Stromal cell of bone marrow (primary cell): Measurements from ENCODE around the gene KCNC3.

ENCODE experiments used
- DNase-seq: peaks from one replicate; pipeline ENCODE4 v3.0.0-alpha.2; 2012; ENCODE audit warnings: low read depth

KCNC3 gene

GRCh38 chr19:50276370-50277063 is 52.7 kb downstream of the KCNC3 start:
- DNase-seq = no peak

DNA sequence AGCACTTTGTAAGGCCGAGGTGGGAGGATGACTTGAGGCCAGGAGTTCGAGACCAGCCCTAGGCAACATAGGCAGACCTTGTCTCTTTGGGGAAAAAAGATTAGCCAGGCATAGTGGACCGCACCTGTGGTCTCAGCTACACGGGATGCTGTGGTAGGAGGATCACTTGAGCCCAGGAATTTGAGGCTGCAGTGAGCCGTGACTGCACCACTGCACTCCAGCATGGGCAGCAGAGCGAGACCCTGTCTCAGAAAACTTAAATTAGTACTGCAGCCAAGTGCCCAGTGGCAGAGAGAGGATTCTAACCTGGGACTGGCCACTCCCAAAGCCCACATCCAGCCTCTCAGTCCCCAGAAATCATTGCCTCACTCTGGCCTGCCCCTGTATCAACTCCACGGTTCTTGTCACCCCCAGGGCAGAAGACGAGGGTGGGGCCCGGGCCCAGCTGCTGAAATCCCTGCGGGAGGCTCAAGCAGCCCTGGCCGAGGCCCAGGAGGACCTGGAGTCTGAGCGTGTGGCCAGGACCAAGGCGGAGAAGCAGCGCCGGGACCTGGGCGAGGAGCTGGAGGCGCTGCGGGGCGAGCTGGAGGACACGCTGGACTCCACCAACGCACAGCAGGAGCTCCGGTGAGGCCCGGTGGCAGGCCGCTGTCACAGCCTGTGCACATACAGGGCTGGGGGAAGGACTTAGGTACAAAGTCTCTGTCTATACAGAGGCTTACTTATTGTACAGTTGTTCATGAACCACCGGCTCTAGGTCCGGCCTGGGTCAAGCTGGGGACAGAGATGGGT is 53.4 kb downstream of the KCNC3 start:
- no peak for DNase-seq

DNA sequence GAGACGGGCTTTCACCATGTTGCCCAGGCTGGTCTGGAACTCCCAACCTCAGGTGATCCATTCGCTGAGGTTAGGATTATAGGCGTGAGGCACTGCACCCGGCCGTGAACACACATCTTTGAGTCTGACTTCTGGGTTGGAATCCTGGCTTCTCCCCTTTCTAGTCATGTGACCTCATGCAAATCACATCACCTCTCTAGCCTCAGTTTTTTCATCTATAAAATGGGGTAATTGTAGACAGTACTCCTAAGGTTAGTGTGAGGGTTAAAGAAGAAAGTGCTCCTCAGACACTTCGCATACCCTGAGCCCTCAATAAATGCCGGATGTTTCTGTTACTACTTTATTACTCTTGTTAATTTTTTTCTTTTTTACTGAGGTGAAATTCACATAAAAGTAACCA is 55.4 kb downstream of the KCNC3 start:
- DNase-seq = no peak

- DNase-seq = no peak
Measured at GRCh38 chr19:50272263-50272897, 56.8 kb downstream of the KCNC3 start.

- no peak for DNase-seq
Measured at GRCh38 chr19:50269653-50270052, 59.5 kb downstream of the KCNC3 start.

DNA sequence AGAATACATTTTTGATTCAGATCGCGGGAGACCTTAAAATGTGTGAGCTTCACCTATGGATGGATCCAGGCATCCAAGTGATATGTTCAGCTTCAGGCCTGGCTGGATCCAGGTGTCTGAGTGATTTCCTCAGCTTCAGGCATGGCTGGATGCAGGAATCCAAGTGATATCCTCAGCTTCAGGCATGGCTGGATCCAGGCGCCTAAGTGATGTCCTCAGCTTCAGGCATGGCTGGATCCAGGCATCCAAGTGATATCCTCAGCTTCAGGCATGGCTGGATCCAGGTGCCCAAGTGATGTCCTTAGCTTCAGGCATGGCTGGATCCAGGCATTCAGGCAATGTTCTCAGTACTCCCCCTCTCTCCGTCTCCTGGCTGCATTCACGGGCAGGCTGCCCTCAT is 60.7 kb downstream of the KCNC3 start:
- no peak for DNase-seq

DNA sequence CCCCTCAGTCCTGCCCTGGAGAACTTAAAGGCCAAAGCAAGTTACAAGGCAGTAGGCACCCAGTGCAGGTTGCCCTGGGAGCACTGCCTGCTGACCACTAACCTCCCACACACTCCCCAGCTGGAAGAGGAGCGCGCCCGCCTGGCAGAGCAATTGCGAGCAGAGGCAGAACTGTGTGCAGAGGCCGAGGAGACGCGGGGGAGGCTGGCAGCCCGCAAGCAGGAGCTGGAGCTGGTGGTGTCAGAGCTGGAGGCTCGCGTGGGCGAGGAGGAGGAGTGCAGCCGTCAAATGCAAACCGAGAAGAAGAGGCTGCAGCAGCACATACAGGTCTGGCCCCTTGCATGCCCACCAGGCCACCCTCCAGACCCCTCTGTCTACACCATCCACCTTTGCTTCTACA is 61.1 kb downstream of the KCNC3 start:
- no peak for DNase-seq

DNA sequence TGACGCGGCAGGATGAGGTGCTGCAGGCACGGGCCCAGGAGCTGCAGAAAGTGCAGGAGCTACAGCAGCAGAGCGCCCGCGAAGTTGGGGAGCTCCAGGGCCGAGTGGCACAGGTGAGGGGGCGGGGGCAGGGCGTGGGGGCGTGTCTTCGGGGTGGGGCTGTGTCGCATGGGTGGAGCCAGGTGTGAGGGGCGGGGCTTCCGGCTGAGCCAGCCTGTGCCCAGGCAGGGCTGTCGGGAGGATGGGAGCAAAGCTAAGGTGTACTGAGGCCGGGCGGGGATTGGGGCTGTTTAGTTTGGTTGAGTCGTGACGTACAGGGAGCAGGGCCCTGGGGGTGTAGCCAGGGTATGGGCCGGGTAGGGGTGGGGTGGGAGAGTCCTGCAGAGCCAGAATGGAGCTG is 62.3 kb downstream of the KCNC3 start:
- no peak for DNase-seq

DNA sequence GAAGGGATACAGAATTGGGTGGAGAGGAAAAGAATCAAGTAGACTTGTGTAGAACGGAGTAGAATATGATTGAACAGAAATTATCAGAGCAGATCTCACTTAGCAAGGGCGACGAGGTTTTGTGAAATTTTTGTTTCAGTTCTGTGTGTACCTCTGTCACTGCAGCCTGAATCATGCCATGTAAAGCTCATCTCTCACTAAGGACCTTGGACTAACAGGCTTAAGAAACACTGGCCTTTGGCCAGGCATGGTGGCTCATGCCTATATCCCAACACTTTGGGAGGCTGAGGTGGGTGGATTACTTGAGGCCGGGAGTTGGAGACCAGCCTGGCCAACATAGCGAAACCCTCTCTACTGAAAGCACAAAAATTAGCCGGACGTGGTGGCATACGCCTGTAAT is 63.1 kb downstream of the KCNC3 start:
- DNase-seq = no peak

GRCh38 chr19:50264483-50265186 is 64.5 kb downstream of the KCNC3 start:
- DNase-seq = no peak

GRCh38 chr19:50263176-50263575 is 66.0 kb downstream of the KCNC3 start:
- DNase-seq = no peak
